Transverse colon (tissue), 4 donors: ENCODE results near the gene VAPA. TPM values are rescaled to one million over a fixed set of nuclear protein-coding genes. Genes with fewer than 3 reads are reported as not detected.

Experiments
- DNase-seq: peaks from one replicate; pipeline ENCODE4 v3.0.0-alpha.2; 2019
- H3K27ac ChIP-seq, 4 donors: fragments of 200-600 bp; sonication (generic); 2 replicates each; pipeline ENCODE4 v1.5.1; 2016 to 2018; ENCODE audit warnings: inconsistent platforms in 4 of 4
- H3K27me3 ChIP-seq: fragments of 200-600 bp; sonication (generic); 2 replicates; pipeline ENCODE4 v1.5.1; 2017; ENCODE audit warnings: inconsistent platforms
- H3K36me3 ChIP-seq, 4 donors: fragments of 200-600 bp; sonication (generic); 2 replicates each; pipeline ENCODE4 v1.5.1; 2017 to 2019; ENCODE audit warnings: inconsistent platforms in 4 of 4
- H3K4me1 ChIP-seq, 4 donors: fragments of 200-600 bp; sonication (generic); 2 replicates each; pipeline ENCODE4 v1.5.1; 2017 to 2020; ENCODE audit warnings: inconsistent platforms in 4 of 4
- H3K4me3 ChIP-seq, 4 donors: fragments of 200-600 bp; sonication (generic); 1 replicate in 1 of 4; 2 replicates in 3 of 4; pipeline versions ENCODE4 v1.5.1 to v1.6.1; 2017 to 2019; ENCODE audit warnings: inconsistent platforms in 4 of 4
- H3K9me3 ChIP-seq, 2 donors: fragments of 200-600 bp; sonication (generic); 2 replicates each; pipeline ENCODE4 v1.5.1; 2017 to 2019; ENCODE audit warnings: inconsistent platforms in 2 of 2
- CTCF ChIP-seq, 5 experiments: fragments of 200-600 bp in 3 of 5; fragments of 450-650 bp in 2 of 5; sonication (generic) in 3 of 5; IDR thresholded peaks; 1 replicate in 2 of 5; 2 replicates in 3 of 5; pipeline ENCODE4 v1.5.1; 2016 to 2017; ENCODE audit warnings: antibody characterized with exemption in 5 of 5, inconsistent platforms in 3 of 5, mild to moderate bottlenecking in 2 of 5, moderate library complexity in 1 of 5
- EP300 ChIP-seq: sonication (generic); formaldehyde crosslinking; IDR thresholded peaks from one replicate; pipeline ENCODE4 v1.6.1; 2017; ENCODE audit warnings: antibody characterized with exemption, low read depth
- POLR2A ChIP-seq: fragments of 450-650 bp; IDR thresholded peaks from one replicate; pipeline ENCODE4 v1.6.1; 2016; ENCODE audit warnings: antibody characterized with exemption, mild to moderate bottlenecking, moderate library complexity
- POLR2AphosphoS5 ChIP-seq, 3 donors: sonication (generic); formaldehyde crosslinking; IDR thresholded peaks; one replicate each; pipeline ENCODE4 v1.6.1; 2016; ENCODE audit warnings: antibody characterized with exemption in 3 of 3
- WGBS, 2 donors: methylation state at CpG; one replicate each; pipeline ENCODE4 v1.1.5; 2018; ENCODE audit warnings: low coverage in 1 of 2; 5-methylcytosine and 5-hydroxymethylcytosine counted together
- in situ Hi-C, 4 donors: fragments of 200-750 bp; cut with MboI; loops; one replicate each; pipeline versions ENCODE4 v1.15.0 to v1.15.1; 2017; ENCODE audit warnings: low sequenced_read_pairs in 3 of 4, low pct_ligation_motif_present in 1 of 4, low pct_unique_long_range_greater_than_20kb in 1 of 4
- intact Hi-C: fragments of 100-400 bp; cut with DNase I; formaldehyde crosslinking; loops from one replicate; pipeline ENCODE4 v1.15.1; 2023; ENCODE audit warnings: low total_unique reads
- total RNA-seq, 4 donors: library from RNA; depleted of rRNA; stranded (reverse); fragments of >200 nt; gene quantifications; one replicate each; pipeline ENCODE4 v1.1.0, GENCODE V29; 2016

Gene VAPA
- total RNA-seq, 4 donors from 2014 or later: 110 to 322 (median 213) TPM

GRCh38 chr18:9992300-9992972 is 78.6 kb downstream of the VAPA start:
- Histone ChIP-seq H3K9me3 (no peaks in the 10 kb centered on the region), H3K27ac (peak overlapping the region in 3 of 4 donors; percentile 17 to 46 (median 41)), H3K4me1 (no peaks in the 10 kb centered on the region), H3K36me3 (no peaks in the 10 kb centered on the region), H3K4me3 (no peak overlapping the region), H3K27me3 (no peaks in the 10 kb centered on the region)
- in situ Hi-C loops (no loop called here), intact Hi-C loops (no loop called here)
- WGBS, 2 donors: 57 to 59% methylated on average over 7 to 9 of the region's 9 CpGs
- no peak for DNase-seq
- TF ChIP-seq POLR2AphosphoS5 (IDR thresholded peaks at IDR 0.05) (peak in 2 of 3 donors; percentile 26 to 42), CTCF (IDR thresholded peaks at IDR 0.05) (no peak)

DNA sequence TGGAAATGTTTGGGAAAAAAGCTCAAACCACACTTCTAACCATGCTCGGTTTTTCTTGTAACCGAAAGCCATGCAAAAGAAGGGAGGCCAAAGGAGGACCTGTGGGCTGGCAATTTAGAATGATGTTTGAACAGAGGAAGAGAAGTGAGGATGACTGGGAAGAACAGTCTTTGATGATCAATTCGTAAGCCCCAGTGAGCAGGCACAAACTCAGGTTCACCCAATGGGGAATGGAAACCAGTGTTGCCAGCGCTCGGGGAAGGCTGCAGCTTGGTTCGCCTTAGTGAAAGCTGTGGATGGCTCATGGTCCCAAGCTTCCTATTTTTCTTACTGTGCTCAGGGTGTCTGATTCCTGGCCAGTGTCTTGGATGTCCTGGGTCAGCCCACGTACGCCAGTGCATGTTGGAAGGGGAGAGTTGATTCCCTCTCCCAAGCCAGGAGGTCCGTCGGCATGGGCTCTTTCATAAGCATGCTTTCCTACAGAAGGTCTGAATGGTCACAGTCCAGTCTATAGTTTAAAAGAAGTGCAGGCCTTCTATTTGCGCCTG is 79.2 kb downstream of the VAPA start:
- intact Hi-C loops (no loop called here), in situ Hi-C loops (no loop called here)
- DNase-seq: no peak
- no peaks in the 10 kb centered on the region for H3K36me3 ChIP-seq
- no peak overlapping the region for H3K4me3 ChIP-seq
- 82 to 85% methylated on average over 9 to 11 of the region's 11 CpGs for WGBS, 2 donors
- peak overlapping the region in 2 of 4 donors; percentile 41 to 46 for H3K27ac ChIP-seq
- H3K4me1 ChIP-seq: no peaks in the 10 kb centered on the region
- H3K27me3 ChIP-seq: no peaks in the 10 kb centered on the region
- H3K9me3 ChIP-seq: peaks cover 0 to 4% of the 10 kb centered on the region in 2 donors
- TF ChIP-seq POLR2A (no peak), POLR2AphosphoS5 (IDR thresholded peaks at IDR 0.05) (no peak), EP300 (no peak), CTCF (IDR thresholded peaks at IDR 0.05) (no peak)

GRCh38 chr18:9993521-9994025 is 79.8 kb downstream of the VAPA start:
- Histone ChIP-seq H3K27ac (peak overlapping the region in 2 of 4 donors; percentile 41 to 46), H3K27me3 (no peaks in the 10 kb centered on the region), H3K36me3 (no peaks in the 10 kb centered on the region), H3K4me1 (no peaks in the 10 kb centered on the region), H3K9me3 (peaks cover 0 to 7% of the 10 kb centered on the region in 2 donors), H3K4me3 (no peak overlapping the region)
- in situ Hi-C loops (no loop called here), intact Hi-C loops (no loop called here)
- 78 to 88% methylated on average over 6 to 14 of the region's 14 CpGs for WGBS, 2 donors
- TF ChIP-seq POLR2A (no peak), CTCF (IDR thresholded peaks at IDR 0.05) (no peak), POLR2AphosphoS5 (IDR thresholded peaks at IDR 0.05) (no peak), EP300 (no peak)
- DNase-seq: no peak

DNA sequence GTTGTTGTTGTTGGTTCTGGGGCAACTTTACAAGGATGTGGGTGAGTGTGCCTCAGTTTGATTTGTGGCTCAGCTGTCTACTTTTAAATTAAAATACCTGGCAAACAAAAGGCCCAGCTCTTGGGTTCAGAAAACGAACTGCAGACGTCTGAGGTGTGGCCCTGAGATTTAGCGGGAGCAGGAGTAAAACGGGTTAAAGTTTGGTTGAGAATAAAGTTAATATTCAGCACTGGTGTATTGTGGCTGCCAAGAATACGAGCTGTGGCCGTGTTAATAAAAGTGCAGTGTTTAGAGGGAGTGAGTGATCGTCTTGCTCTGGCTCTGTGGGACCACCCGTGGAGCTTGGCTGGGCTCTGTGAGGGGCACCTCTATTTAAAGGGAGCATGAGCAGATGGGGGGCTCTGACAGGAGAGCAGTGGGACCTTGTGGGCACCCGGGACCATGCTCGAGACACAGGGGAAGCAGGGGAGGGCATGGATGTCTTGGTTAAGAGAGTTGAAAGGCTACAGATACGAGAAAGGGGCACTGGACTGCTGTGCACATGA is 80.3 kb downstream of the VAPA start:
- Histone ChIP-seq H3K4me1 (no peaks in the 10 kb centered on the region), H3K27me3 (no peaks in the 10 kb centered on the region), H3K4me3 (no peak overlapping the region), H3K9me3 (peaks cover 0 to 7% of the 10 kb centered on the region in 2 donors), H3K27ac (no peak overlapping the region), H3K36me3 (no peaks in the 10 kb centered on the region)
- TF ChIP-seq CTCF (IDR thresholded peaks at IDR 0.05) (no peak), POLR2AphosphoS5 (IDR thresholded peaks at IDR 0.05) (no peak), EP300 (no peak), POLR2A (no peak)
- no peak for DNase-seq
- in situ Hi-C loops: no loop called here
- intact Hi-C loops: no loop called here
- WGBS, 2 donors: 35 to 46% methylated on average over 4 to 11 of the region's 11 CpGs
